Osteocyte (in vitro differentiated cells): ENCODE results near the gene DLEC1. TPM values are rescaled to one million over a fixed set of nuclear protein-coding genes. Genes with fewer than 3 reads are reported as not detected.

Experiments used
- DNase-seq: peaks from one replicate; pipeline ENCODE4 v3.0.0; 2021; ENCODE audit warnings: mixed read lengths; ENCODE audit not compliant: unreplicated experiment; ENCODE audit errors: extremely low spot score
- H3K27ac Mint-ChIP-seq: one replicate; pipeline ENCODE4 v1.8.0; 2021; ENCODE audit warnings: mild to moderate bottlenecking, mixed read lengths; ENCODE audit not compliant: unreplicated experiment
- H3K27me3 Mint-ChIP-seq: one replicate; pipeline ENCODE4 v1.8.0; 2021; ENCODE audit warnings: mixed read lengths; ENCODE audit not compliant: unreplicated experiment
- H3K36me3 Mint-ChIP-seq: one replicate; pipeline ENCODE4 v1.8.0; 2021; ENCODE audit warnings: mixed read lengths; ENCODE audit not compliant: unreplicated experiment
- H3K4me1 Mint-ChIP-seq: one replicate; pipeline ENCODE4 v1.8.0; 2021; ENCODE audit warnings: mixed read lengths; ENCODE audit not compliant: unreplicated experiment
- H3K4me3 Mint-ChIP-seq: one replicate; pipeline ENCODE4 v1.8.0; 2021; ENCODE audit warnings: mild to moderate bottlenecking, moderate library complexity, mixed read lengths; ENCODE audit not compliant: unreplicated experiment
- H3K9me3 Mint-ChIP-seq: one replicate; pipeline ENCODE4 v1.8.0; 2021; ENCODE audit warnings: mixed read lengths; ENCODE audit not compliant: unreplicated experiment
- CTCF ChIP-seq: fragments of 200-600 bp; sonication (generic); IDR thresholded peaks from 2 replicates; pipeline ENCODE4 v1.5.0; 2021; ENCODE audit warnings: antibody characterized with exemption, mild to moderate bottlenecking, moderate library complexity
- total RNA-seq: library from RNA; stranded (reverse); gene quantifications from 2 replicates; pipeline ENCODE4 v1.2.1, GENCODE V29; 2021

DLEC1 gene
- total RNA-seq, 1 donor from 2014 or later = 0.62 TPM

- Mint-ChIP-seq H3K36me3 (peaks cover 33% of the 10 kb centered on the region), H3K27ac (no peak overlapping the region), H3K4me3 (no peak overlapping the region), H3K27me3 (no peaks in the 10 kb centered on the region), H3K4me1 (no peaks in the 10 kb centered on the region), H3K9me3 (no peaks in the 10 kb centered on the region)
- DNase-seq = peak; percentile 54
- TF ChIP-seq CTCF = no peak
These were observed 83.8 kb downstream of the DLEC1 start for GRCh38 chr3:38122712-38123290.

DNA sequence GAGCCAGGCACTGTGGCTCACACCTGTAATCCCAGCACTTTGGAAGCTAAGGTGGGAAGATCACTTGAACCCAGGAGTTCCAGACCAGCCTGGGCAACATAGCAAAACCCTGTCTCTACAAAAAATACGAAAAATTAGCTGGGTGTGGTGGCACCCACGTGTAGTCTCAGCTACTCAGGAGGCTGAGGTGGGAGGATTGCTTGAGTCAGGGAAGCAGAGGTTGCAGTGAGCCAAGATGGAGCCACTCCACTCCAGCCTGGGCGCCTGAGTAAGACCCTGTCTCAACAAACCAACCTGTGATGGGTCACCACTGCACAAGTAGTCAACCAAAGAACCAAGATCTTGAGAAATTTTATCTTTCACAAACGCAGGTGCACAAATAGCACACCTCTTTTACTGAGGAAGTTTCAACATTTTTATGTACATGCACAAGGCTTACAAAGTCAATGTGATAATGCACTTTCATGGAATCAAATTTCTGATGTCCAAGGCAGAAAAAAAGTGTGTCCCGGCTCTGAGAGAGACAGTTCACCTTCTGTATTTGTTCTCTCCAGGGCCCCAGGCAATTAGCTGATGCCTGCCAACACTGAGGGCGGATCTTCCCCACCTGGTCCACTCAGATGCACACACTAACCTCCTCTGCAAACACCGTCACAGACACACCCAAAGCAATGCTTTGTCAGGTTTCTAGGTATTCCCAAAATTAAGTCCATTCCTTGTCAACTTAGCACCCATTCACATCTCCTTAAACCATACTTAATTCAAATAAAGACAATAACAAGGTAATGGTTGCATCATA lies 85.5 kb downstream of the DLEC1 start:
- H3K4me3 Mint-ChIP-seq = no peak overlapping the region
- peak; percentile 53 for DNase-seq
- no peaks in the 10 kb centered on the region for H3K4me1 Mint-ChIP-seq
- TF ChIP-seq CTCF = no peak
- H3K36me3 Mint-ChIP-seq = peaks cover 38% of the 10 kb centered on the region
- H3K27ac Mint-ChIP-seq = no peak overlapping the region
- no peaks in the 10 kb centered on the region for H3K27me3 Mint-ChIP-seq
- no peaks in the 10 kb centered on the region for H3K9me3 Mint-ChIP-seq

DNA sequence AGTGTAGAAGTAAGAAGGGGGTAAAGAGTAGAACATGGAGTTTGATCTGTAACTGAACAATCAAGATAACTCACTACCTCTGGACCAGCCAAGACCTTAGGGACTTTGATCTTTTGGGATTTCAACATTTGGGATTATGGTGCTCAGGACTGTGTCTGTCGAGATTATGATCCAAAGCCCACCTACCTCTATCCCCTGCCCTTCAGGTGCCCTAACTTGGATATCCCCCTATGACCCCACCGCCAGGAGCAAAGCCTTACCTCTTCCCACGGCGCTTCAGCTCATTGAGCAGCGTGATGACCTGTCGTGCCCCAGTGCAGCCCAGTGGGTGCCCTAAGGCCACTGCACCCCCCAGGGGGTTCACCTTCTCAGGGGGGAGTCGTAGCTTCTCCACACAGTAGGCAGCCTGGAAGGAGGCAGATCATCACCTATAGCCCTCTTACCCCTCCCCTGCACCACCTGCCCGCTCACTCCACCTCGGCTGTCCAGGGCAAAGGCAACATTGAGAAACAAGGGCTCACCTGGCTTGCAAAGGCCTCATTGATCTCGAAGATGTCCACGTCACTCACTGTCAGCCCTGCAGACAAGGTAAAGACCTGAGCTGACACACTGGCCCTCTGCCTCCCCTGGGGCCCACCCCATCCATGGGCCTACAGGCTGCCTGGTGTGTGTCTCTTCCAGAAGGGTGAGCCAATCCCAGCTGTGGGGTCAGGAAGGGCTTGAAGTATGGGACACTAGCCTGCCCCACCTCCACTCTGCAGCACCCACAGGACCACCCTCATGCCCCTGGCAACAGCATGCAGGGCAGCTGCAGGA lies 86.5 kb downstream of the DLEC1 start:
- Mint-ChIP-seq H3K36me3 (peaks cover 43% of the 10 kb centered on the region), H3K9me3 (no peaks in the 10 kb centered on the region), H3K27ac (no peak overlapping the region), H3K4me3 (no peak overlapping the region), H3K4me1 (no peaks in the 10 kb centered on the region), H3K27me3 (no peaks in the 10 kb centered on the region)
- peak; percentile 76 for DNase-seq
- TF ChIP-seq CTCF = no peak

DNA sequence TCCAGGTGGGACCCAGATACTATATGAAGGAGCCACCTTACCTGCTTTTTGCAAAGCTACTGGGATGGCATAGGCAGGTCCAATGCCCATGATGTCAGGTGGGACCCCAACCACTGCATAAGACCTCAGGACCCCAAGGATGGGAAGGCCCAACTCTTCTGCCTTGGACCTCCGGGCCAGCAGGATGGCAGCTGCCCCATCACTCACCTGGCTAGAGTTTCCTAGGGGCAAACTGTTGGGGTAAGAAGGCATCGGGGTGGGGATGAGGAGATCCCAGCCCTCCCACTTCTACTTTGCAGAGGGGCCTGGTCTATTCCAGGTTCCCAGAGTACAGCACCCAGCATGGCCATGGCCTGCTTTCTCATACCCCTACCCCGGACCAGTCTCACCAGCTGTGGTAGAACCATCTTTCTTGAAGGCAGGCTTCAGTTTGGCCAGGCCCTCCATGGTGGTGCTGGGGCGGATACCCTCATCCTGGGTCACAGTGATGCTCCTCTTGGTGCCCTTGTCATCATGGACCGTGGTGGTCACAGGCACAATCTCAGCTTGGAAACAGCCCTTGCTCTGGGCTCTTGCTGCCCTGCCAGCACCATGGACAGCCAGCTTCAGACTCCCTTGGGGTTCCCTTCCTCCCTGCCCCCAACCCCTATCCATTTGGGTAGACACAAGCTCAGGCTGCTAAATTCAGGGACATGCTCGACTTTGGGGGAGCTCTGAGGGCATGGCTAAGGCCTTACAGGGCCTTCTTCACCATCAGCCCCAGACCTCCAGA lies 87.3 kb downstream of the DLEC1 start:
- no peak for TF ChIP-seq CTCF
- H3K9me3 Mint-ChIP-seq = no peaks in the 10 kb centered on the region
- no peak overlapping the region for H3K4me3 Mint-ChIP-seq
- H3K27ac Mint-ChIP-seq = no peak overlapping the region
- H3K4me1 Mint-ChIP-seq = no peaks in the 10 kb centered on the region
- H3K27me3 Mint-ChIP-seq = no peaks in the 10 kb centered on the region
- peak; percentile 69 for DNase-seq
- H3K36me3 Mint-ChIP-seq = peaks cover 44% of the 10 kb centered on the region
